GM08714 (cell line): ENCODE measurements around the gene MAN1C1.

Experiments used
- H3K4me3 ChIP-seq: fragments of 200-500 bp; sonication (Bioruptor generic); 2 replicates; pipeline ENCODE4 v1.5.1; 2014; ENCODE audit warnings: mild to moderate bottlenecking, low read length, inconsistent platforms
- ZNF274 ChIP-seq: IDR thresholded peaks from 2 replicates; pipeline ENCODE4 v1.6.1; 2012; ENCODE audit warnings: mild to moderate bottlenecking, low read depth, low read length

The MAN1C1 gene

DNA sequence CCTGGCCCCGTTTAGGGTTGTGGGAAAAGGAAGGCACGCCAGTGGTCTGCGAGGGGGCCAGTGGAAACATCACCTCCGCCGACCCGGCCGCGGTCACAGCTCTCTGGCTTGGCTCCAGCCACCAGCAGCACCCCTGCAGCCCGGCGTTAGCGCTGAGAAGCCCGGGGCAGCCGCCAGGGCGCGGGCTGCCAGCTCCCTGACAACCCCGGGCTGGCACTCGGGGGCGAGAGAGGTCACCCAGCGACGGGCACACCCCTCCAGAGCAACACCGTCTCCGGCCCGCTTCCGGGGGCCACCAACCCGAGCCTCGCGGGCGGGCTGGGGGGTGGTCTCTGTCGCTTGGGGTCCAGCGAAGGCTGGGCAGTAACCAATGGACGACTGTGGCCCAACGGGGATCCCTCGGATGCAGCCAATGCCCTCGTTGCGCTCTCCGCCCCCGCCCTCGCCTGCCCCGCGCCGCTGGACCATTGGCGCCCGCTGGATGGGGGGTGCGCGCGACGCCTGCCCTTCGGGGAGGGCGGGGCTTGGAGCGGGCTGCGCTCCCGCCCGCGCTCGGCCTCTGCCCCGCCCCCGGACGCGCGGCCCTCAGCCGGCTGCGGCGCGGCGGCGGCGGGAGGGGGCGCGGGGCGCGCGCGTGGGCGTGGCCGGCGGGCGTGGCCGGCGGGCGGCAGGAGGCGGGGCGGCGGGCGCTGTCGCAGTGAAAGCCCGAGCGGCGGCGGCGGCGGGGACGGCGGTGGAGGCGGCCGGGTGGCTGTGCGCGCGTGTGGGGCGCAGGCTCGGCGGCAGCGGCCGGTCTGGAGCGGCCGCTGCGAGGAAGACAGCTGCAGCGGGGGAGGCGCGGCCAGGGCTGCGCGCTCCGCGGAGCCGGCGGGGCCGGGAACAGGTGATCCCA is at the start of gene MAN1C1:
Gene MAN1C1 (plus strand): TSS at position 697 of the 892 bp plus-strand sequence. CDS start 1,007 bp downstream, outside the sequence.
- no peak for TF ChIP-seq ZNF274
- peak within 1 kb of the TSS; percentile 82; the same call in 1 of the 2 replicates for H3K4me3 ChIP-seq

DNA sequence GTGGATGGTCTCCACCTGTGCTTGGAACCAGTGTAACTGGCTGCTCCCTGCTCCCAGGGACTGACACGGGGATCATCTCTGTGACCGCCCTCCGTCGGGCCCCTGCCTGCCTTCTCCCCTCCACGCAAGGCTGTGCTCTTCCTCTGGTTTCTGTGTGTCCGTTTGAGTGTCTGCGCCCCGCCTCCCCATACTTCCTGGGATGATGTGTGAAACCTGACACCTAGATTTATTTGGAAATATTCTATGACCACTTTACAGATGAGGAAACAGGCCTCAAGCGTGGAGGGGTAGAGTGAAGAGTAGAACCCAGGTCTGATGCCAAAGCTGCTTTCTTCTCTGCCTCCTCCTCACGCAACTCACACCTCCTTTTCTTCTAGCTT is 48.9 kb upstream of the MAN1C1 start:
- TF ChIP-seq ZNF274, result no peak
- H3K4me3 ChIP-seq, result no peak overlapping the region

- H3K4me3 ChIP-seq, result no peak overlapping the region
- TF ChIP-seq ZNF274, result no peak
Measured at GRCh38 chr1:25568090-25568833, 48.3 kb upstream of the MAN1C1 start.

DNA sequence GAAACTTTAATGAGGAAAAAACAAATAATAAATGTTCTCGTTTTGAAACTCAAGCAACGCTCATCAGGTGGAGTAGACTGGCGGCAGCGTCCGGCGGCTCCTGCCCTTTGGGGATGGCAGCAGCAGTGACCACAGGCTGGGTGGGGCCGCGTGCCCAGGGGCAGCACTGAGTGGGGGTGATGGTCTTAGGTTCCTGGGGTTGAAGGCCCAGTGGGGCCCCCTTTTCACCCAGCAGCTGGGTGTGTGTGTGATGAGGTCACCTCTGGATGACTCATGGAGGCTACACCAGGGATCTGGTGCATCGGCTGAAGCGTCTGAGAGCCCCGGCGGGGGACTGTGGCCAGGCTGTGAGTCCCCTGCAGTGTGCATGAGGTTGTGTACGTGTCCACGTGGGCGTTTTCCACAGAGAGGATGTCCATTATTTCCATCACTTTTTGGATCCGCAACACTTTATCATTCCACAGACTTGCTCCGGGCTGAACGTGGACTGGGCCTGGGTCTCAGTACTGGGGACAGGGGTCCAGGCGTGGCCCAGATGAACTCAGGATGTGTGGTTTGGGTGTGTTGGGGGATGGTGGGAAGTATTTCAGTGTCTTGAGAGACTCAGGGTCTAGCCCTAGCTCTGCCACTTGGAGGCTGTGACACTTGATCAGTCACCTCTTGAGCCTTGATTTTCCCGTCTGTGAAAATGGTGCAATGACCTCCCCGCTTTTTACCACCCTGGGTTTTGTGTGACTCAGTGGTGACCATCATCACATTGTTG is 47.6 kb upstream of the MAN1C1 start:
- H3K4me3 ChIP-seq, result no peak overlapping the region
- TF ChIP-seq ZNF274, result no peak

DNA sequence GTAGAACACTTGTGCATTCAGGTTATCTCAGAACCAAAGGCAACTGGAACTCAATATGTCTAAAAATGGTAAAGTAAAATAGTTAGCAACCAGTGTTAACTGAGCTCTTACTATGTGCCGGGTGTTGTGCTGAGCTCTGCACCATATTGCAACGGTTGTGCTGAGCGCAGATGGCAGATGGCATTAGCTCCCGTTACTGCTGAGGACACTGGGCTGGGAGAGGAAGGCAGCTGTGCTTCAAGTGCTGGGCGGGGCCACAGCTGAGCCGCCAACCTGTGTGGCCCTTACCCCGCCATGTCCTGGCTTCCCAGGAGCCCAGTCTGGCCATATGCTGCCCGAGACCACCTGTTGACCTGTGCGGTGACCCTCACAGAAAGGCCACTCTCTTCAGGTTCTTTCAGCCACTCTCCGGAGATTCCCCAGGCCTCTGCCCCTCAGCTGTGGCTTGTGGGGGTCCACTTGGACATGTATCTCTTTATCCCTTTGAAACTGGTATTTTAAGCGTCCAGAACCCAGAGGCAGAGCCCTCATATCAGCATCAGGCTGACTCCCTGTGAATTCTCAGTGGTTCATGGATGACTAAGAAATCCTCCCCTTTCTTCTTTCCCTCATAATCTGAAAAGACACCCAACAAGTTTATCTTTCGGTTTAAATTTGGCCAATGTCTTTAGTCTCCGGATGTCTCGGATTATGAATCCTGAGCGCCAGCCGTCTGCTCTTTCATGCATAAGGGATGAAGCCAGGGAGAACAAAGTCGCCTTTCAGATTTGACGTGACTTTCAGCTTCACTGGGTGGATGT is 46.8 kb upstream of the MAN1C1 start:
- no peak overlapping the region for H3K4me3 ChIP-seq
- no peak for TF ChIP-seq ZNF274

DNA sequence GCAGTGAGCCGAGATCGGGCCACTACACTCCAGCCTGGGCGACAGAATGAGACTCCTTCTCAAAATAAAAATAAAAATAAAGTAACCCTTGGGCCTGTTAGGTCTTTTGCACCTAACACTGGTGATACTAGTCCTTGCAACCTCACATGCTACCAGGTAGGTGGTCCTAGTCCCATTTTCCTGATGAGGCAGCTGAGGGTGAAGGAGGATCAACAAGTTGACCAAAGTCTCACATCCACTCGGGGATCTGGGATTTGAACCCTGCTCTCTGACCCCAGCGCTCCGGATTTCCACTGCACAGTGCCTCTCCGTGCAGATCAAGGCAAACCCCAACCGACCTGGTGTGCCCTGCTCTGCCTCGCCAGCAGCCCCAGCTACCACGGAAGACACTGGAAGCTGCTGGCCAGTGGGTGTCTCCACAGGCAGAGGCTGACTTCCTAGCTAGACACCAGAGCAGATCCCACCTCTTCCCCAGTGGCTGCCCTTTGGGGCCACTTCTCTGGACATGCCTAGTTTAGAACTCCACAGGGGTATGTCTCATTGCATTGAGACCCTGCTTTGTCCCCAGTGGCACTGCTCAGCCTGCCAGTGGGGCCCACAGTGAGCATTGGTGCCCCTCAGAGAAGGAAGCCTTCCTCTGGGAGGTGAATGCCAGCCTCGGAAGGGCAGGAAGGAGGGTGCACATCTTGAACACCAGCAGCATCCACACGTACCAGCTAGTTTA is 45.6 kb upstream of the MAN1C1 start:
- no peak overlapping the region for H3K4me3 ChIP-seq
- no peak for TF ChIP-seq ZNF274

DNA sequence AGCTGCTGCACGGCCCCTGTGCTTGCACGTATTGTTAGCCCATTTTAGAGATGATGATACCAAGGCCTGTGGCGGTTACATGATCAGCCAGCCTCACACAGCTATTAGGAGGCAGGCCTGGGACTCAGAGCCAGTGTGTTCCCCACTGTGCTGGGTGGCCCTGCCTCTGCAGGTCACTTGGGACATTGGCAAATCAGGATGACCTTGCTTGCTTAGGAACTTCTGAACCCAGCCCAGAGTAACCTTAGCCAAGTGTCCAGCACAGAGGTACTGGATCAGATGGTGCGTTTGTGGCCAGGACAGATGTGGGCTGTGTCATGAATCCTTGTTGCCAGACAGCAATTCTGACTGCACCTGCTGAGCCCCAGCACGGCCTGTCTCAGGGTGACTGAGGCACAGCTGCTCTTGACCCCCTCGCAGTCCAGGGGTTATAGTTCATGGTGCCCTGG is 45.0 kb upstream of the MAN1C1 start:
- H3K4me3 ChIP-seq, result no peak overlapping the region
- TF ChIP-seq ZNF274, result no peak

- no peak overlapping the region for H3K4me3 ChIP-seq
- TF ChIP-seq ZNF274, result no peak
Measured at GRCh38 chr1:25572107-25572506, 44.5 kb upstream of the MAN1C1 start.

- TF ChIP-seq ZNF274, result no peak
- H3K4me3 ChIP-seq, result no peak overlapping the region
Measured at GRCh38 chr1:25572708-25573590, 43.6 kb upstream of the MAN1C1 start.

DNA sequence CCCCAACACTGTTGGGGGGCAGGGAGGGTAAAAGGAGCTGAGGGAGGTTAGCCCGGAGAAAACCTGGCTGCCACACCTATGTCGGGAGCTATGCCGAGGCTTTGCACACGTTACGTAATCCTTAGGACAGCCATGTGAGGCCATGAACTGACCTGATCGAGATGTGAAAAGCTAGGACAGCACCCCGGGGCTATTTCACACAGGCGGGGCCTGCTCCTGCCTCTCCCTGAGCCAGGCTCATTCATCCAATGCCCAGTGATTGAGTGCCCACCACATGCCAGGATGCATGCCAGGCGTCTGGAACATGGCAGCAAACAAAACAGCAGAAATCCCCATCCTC is 43.0 kb upstream of the MAN1C1 start:
- H3K4me3 ChIP-seq, result no peak overlapping the region
- no peak for TF ChIP-seq ZNF274

DNA sequence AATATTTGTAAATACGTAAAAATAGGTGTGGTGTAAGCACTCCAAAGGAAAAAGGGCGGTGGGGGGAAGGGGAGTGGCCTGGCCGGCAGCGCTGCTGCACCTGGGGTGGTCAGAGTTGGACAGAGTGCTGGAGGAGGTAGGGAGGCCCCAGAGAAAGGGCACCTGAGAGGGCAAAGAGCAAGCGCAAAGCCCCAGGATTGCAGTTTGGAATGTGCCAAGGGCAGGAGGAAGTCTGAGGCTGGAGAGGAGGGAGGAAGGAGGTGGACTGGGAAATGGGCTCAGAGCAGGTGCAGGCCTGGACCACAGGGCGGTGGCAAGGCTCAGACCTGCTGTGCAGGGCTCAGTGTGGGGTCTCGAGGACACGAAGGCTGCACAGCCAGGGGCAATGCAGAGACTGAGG is 42.6 kb upstream of the MAN1C1 start:
- no peak for TF ChIP-seq ZNF274
- H3K4me3 ChIP-seq, result no peak overlapping the region

- no peak for TF ChIP-seq ZNF274
- no peak overlapping the region for H3K4me3 ChIP-seq
Measured at GRCh38 chr1:25575191-25575590, 41.4 kb upstream of the MAN1C1 start.
